DND-41 (cell line): Measurements from ENCODE around the gene ALDH1A1.

Experiments
- ATAC-seq: fragments of 200-7000 bp; cut with Tn5 transposase; 3 replicates; pipeline ENCODE4 v1.9.1; 2021; ENCODE audit warnings: low read depth; ENCODE audit not compliant: insufficient read depth
- DNase-seq: peaks from one replicate; pipeline ENCODE4 v3.0.0-alpha.2; 2020
- H2AFZ ChIP-seq: 2 replicates; pipeline ENCODE4 v1.6.0; 2012; ENCODE audit warnings: low read depth, low read length
- H3K27ac ChIP-seq: 2 replicates; pipeline ENCODE4 v1.5.1; 2012; ENCODE audit warnings: low read length, inconsistent platforms
- H3K27me3 ChIP-seq: fragments of 200-600 bp; sonication (generic); 2 replicates; pipeline ENCODE4 v1.6.0; 2012; ENCODE audit warnings: low read length, mild to moderate bottlenecking, inconsistent platforms; ENCODE audit not compliant: insufficient read depth, poor library complexity
- H3K36me3 ChIP-seq: 2 replicates; pipeline ENCODE4 v1.5.1; 2012; ENCODE audit warnings: low read length, inconsistent platforms; ENCODE audit not compliant: insufficient read depth
- H3K4me1 ChIP-seq: 2 replicates; pipeline ENCODE4 v1.5.1; 2012; ENCODE audit warnings: mild to moderate bottlenecking, low read length; ENCODE audit not compliant: insufficient read depth
- H3K4me2 ChIP-seq: 2 replicates; pipeline ENCODE4 v1.6.0; 2012; ENCODE audit warnings: mild to moderate bottlenecking, moderate library complexity, low read length, inconsistent platforms; ENCODE audit not compliant: insufficient read depth
- H3K4me3 ChIP-seq, 2 experiments: fragments of 200-600 bp in 1 of 2; shearing (Covaris generic) in 1 of 2; 2 replicates each; pipeline ENCODE4 v1.5.1; 2012 to 2016; ENCODE audit warnings: inconsistent platforms in 2 of 2, low read length in 2 of 2, mild to moderate bottlenecking in 2 of 2, low read depth in 1 of 2, moderate library complexity in 1 of 2
- H3K79me2 ChIP-seq: 2 replicates; pipeline ENCODE4 v1.6.0; 2012; ENCODE audit warnings: low read length, inconsistent platforms; ENCODE audit not compliant: insufficient read depth
- H3K9ac ChIP-seq: 2 replicates; pipeline ENCODE4 v1.6.0; 2012; ENCODE audit warnings: low read depth, mild to moderate bottlenecking, inconsistent platforms, low read length, moderate library complexity
- H3K9me3 ChIP-seq: 2 replicates; pipeline ENCODE4 v1.5.1; 2012; ENCODE audit warnings: low read length, moderate library complexity, mild to moderate bottlenecking, inconsistent platforms; ENCODE audit not compliant: insufficient read depth, severe bottlenecking
- H4K20me1 ChIP-seq: 2 replicates; pipeline ENCODE4 v1.6.0; 2012; ENCODE audit warnings: low read length; ENCODE audit not compliant: insufficient read depth
- CTCF ChIP-seq: IDR thresholded peaks from 2 replicates; pipeline ENCODE4 v1.5.1; 2012; ENCODE audit warnings: borderline replicate concordance, low read length, moderate library complexity, mild to moderate bottlenecking; ENCODE audit not compliant: poor library complexity, severe bottlenecking; ENCODE audit errors: extremely low read depth
- EZH2 ChIP-seq: IDR thresholded peaks from 3 replicates; pipeline ENCODE4 v1.6.1; 2012; ENCODE audit warnings: borderline replicate concordance, low read depth, mild to moderate bottlenecking, moderate library complexity, low read length, inconsistent platforms; ENCODE audit not compliant: severe bottlenecking

The ALDH1A1 gene

GRCh38 chr9:72898360-72898759 lies 54.5 kb downstream of the ALDH1A1 start:
- Histone ChIP-seq H3K27ac (no peak overlapping the region), H2AFZ (no peak overlapping the region), H3K79me2 (no peaks in the 10 kb centered on the region), H4K20me1 (no peaks in the 10 kb centered on the region), H3K36me3 (no peaks in the 10 kb centered on the region), H3K27me3 (peaks cover 4% of the 10 kb centered on the region), H3K9me3 (no peaks in the 10 kb centered on the region), H3K9ac (no peak overlapping the region), H3K4me3 (no peak overlapping the region), H3K4me2 (no peak overlapping the region), H3K4me1 (no peaks in the 10 kb centered on the region)
- TF ChIP-seq CTCF (no peak), EZH2 (no peak)
- ATAC-seq (no peak), DNase-seq (no peak)

GRCh38 chr9:72897069-72897649 lies 55.7 kb downstream of the ALDH1A1 start:
- no peaks in the 10 kb centered on the region for H3K79me2 ChIP-seq
- ATAC-seq (no peak), DNase-seq (no peak)
- no peak overlapping the region for H3K27ac ChIP-seq
- no peaks in the 10 kb centered on the region for H3K36me3 ChIP-seq
- no peak overlapping the region for H2AFZ ChIP-seq
- no peak overlapping the region for H3K4me2 ChIP-seq
- no peak overlapping the region for H3K4me3 ChIP-seq
- H3K9ac ChIP-seq: no peak overlapping the region
- no peaks in the 10 kb centered on the region for H3K9me3 ChIP-seq
- TF ChIP-seq EZH2: no peak
- no peak for TF ChIP-seq CTCF
- peaks cover 7% of the 10 kb centered on the region for H3K27me3 ChIP-seq
- no peaks in the 10 kb centered on the region for H4K20me1 ChIP-seq
- H3K4me1 ChIP-seq: no peaks in the 10 kb centered on the region

- Histone ChIP-seq H3K27me3 (peaks cover 3% of the 10 kb centered on the region), H2AFZ (no peak overlapping the region), H3K4me2 (no peak overlapping the region), H3K4me3 (no peak overlapping the region), H3K9me3 (no peaks in the 10 kb centered on the region), H3K36me3 (no peaks in the 10 kb centered on the region), H4K20me1 (no peaks in the 10 kb centered on the region), H3K9ac (no peak overlapping the region), H3K4me1 (no peaks in the 10 kb centered on the region), H3K79me2 (no peaks in the 10 kb centered on the region), H3K27ac (no peak overlapping the region)
- ATAC-seq (no peak), DNase-seq (no peak)
- no peak for TF ChIP-seq EZH2
- TF ChIP-seq CTCF: no peak
Measured at GRCh38 chr9:72896439-72896838, 56.4 kb downstream of the ALDH1A1 start.

- Histone ChIP-seq H3K27ac (no peak overlapping the region), H2AFZ (no peak overlapping the region), H3K4me1 (no peaks in the 10 kb centered on the region), H3K79me2 (no peaks in the 10 kb centered on the region), H3K9ac (no peak overlapping the region), H4K20me1 (no peaks in the 10 kb centered on the region), H3K4me2 (no peak overlapping the region), H3K27me3 (peaks cover 11% of the 10 kb centered on the region), H3K9me3 (no peaks in the 10 kb centered on the region), H3K36me3 (no peaks in the 10 kb centered on the region), H3K4me3 (no peak overlapping the region)
- no peak for DNase-seq
- no peak for TF ChIP-seq CTCF
- no peak for TF ChIP-seq EZH2
- no peak for ATAC-seq
Measured at GRCh38 chr9:72895122-72895521, 57.7 kb downstream of the ALDH1A1 start.
